Neural cell (in vitro differentiated cells): ENCODE results near the gene CPNE5. TPM values are rescaled to one million over a fixed set of nuclear protein-coding genes. Genes with fewer than 3 reads are reported as not detected.
A peak's percentile ranks its signal among the peaks of the same experiment; 100 is the strongest.

Source experiments
- H2AFZ ChIP-seq: fragments of 200-600, 300-800 bp; sonication (generic), shearing (Covaris generic); 2 replicates; pipeline ENCODE4 v1.6.0; 2014; ENCODE audit warnings: low read depth, mild to moderate bottlenecking, antibody characterized with exemption, low read length, moderate library complexity
- H3F3A ChIP-seq: fragments of 200-600 bp; shearing (Covaris generic); 2 replicates; pipeline ENCODE4 v1.6.1; 2016; ENCODE audit warnings: mild to moderate bottlenecking, moderate library complexity, mixed read lengths, antibody characterized with exemption, low read length; ENCODE audit not compliant: insufficient read depth, poor library complexity, severe bottlenecking
- H3K27ac ChIP-seq: fragments of 200-600, 300-800 bp; sonication (generic), shearing (Covaris generic); 2 replicates; pipeline ENCODE4 v1.5.1; 2014; ENCODE audit warnings: mild to moderate bottlenecking, low read length, moderate library complexity
- H3K27me3 ChIP-seq: fragments of 300-800, 200-600 bp; sonication (generic), shearing (Covaris generic); 2 replicates; pipeline ENCODE4 v1.6.0; 2014; ENCODE audit warnings: mild to moderate bottlenecking, low read depth, low read length, moderate library complexity; ENCODE audit not compliant: insufficient read depth
- H3K36me3 ChIP-seq: fragments of 300-800, 200-600 bp; sonication (generic), shearing (Covaris generic); 2 replicates; pipeline ENCODE4 v1.5.1; 2014; ENCODE audit warnings: mild to moderate bottlenecking, antibody characterized with exemption, low read length, moderate library complexity; ENCODE audit not compliant: insufficient read depth
- H3K4me2 ChIP-seq: fragments of 300-800, 200-600 bp; sonication (generic), shearing (Covaris generic); 2 replicates; pipeline ENCODE4 v1.6.0; 2014; ENCODE audit warnings: mild to moderate bottlenecking, low read length
- H3K4me3 ChIP-seq: fragments of 300-800, 200-600 bp; sonication (generic), shearing (Covaris generic); 2 replicates; pipeline ENCODE4 v1.5.1; 2014; ENCODE audit warnings: mild to moderate bottlenecking, low read length, moderate library complexity
- H3K79me2 ChIP-seq: fragments of 200-600 bp; shearing (Covaris generic); replicated peaks from 2 replicates; pipeline ENCODE4 v1.6.0; 2014; ENCODE audit warnings: mild to moderate bottlenecking, low read length, moderate library complexity; ENCODE audit not compliant: insufficient read depth
- H3K9ac ChIP-seq: fragments of 300-800, 200-600 bp; sonication (generic), shearing (Covaris generic); 2 replicates; pipeline ENCODE4 v1.6.1; 2016; ENCODE audit warnings: mild to moderate bottlenecking, low read length, mixed read lengths
- H3K9me2 ChIP-seq: fragments of 200-600 bp; shearing (Covaris generic); 2 replicates; pipeline ENCODE4 v1.6.1; 2016; ENCODE audit warnings: mild to moderate bottlenecking, low read length, mixed read lengths; ENCODE audit not compliant: insufficient read depth
- H3K9me3 ChIP-seq: fragments of 200-600, 300-800 bp; sonication (generic), shearing (Covaris generic); 2 replicates; pipeline ENCODE4 v1.6.1; 2016; ENCODE audit warnings: mild to moderate bottlenecking, mixed run types, low read length, moderate library complexity, mixed read lengths
- H4K20me1 ChIP-seq: fragments of 200-600 bp; shearing (Covaris generic); 2 replicates; pipeline ENCODE4 v1.6.1; 2016; ENCODE audit warnings: mild to moderate bottlenecking, mixed run types; ENCODE audit not compliant: insufficient read depth
- EP300 ChIP-seq: fragments of 450-650 bp; conservative IDR thresholded peaks from 2 replicates; pipeline ENCODE4 v1.6.1; 2014; ENCODE audit warnings: antibody characterized with exemption, mild to moderate bottlenecking, moderate library complexity; ENCODE audit not compliant: poor library complexity, severe bottlenecking
- EZH2 ChIP-seq: fragments of 200-600, 300-800 bp; shearing (Covaris generic), sonication (generic); IDR thresholded peaks from 2 replicates; pipeline ENCODE4 v1.6.1; 2014; ENCODE audit warnings: antibody characterized with exemption, low read length, borderline replicate concordance, mild to moderate bottlenecking; ENCODE audit not compliant: insufficient read depth, poor library complexity, severe bottlenecking
- MXI1 ChIP-seq: fragments of 450-650 bp; conservative IDR thresholded peaks from 2 replicates; pipeline ENCODE4 v1.6.1; 2014; ENCODE audit warnings: antibody characterized with exemption, mild to moderate bottlenecking; ENCODE audit not compliant: poor library complexity, severe bottlenecking
- POLR2AphosphoS5 ChIP-seq: IDR thresholded peaks from 2 replicates; pipeline ENCODE4 v1.6.1; 2012
- RAD21 ChIP-seq: fragments of 450-650 bp; conservative IDR thresholded peaks from 2 replicates; pipeline ENCODE4 v1.6.1; 2014; ENCODE audit warnings: antibody characterized with exemption, mild to moderate bottlenecking, moderate library complexity
- REST ChIP-seq: IDR thresholded peaks from 2 replicates; pipeline ENCODE4 v1.6.1; 2012; ENCODE audit warnings: borderline replicate concordance
- SMC3 ChIP-seq: fragments of 450-650 bp; conservative IDR thresholded peaks from 2 replicates; pipeline ENCODE4 v1.6.1; 2014; ENCODE audit warnings: antibody characterized with exemption, mild to moderate bottlenecking, moderate library complexity; ENCODE audit not compliant: poor library complexity
- TAF1 ChIP-seq: IDR thresholded peaks from 2 replicates; pipeline ENCODE4 v1.6.1; 2012; ENCODE audit warnings: low read depth
- polyA plus RNA-seq: library from polyadenylated mRNA; depleted of rRNA; stranded (reverse); fragments of >200 nt; gene quantifications from 2 replicates; pipeline ENCODE4 v1.2.3, GENCODE V29; 2014
- TF ChIP-seq, protein P1 (sequence below): fragments of 450-650 bp; IDR thresholded peaks from 2 replicates; pipeline ENCODE4 v1.5.1; 2014; ENCODE audit warnings: antibody characterized with exemption, mild to moderate bottlenecking, moderate library complexity; ENCODE audit not compliant: poor library complexity, severe bottlenecking

Gene CPNE5
- polyA plus RNA-seq, 1 donor from 2014 or later = 8.7 TPM

DNA sequence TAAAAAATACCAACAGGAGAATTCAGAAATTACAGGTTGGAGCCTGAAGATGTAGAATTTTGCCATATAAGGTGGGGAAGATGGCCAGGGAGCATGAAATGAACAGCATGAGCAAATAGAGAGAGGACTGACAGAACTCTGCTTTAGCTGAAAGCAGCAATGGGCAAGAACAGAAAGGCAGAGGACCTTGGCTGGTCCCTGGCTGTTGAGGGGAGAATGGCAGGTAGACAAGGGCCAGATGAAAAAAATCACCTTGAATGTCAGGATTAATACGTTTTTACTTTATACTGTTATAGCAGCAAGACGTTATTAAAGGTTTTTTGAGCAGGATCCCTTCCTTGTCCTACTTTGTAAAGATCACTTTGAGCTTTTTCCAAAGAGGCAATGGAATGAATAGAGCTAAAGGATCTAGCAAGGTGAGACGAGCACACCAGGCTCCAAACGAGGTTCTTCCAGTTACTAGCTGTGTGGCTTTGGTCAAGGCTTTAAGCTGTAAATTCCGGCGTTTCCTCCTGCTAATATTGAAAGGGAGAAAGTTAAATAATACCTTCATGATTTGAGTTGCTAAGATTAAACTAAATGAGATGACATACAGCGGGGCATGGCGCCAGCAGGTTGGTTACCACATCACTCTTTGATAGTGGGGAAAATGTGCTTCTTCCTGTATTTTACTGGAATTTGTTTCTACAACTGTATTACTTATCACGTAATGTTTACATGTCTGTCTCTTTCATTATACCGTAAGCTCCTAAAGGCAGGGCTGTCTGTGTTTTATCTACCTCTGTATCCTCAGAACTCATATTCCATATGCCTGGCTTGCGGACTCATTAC is 34.6 kb upstream of the CPNE5 start:
- Histone ChIP-seq H3K36me3 (no peaks in the 10 kb centered on the region), H4K20me1 (no peaks in the 10 kb centered on the region), H3K9ac (peak overlapping the region; percentile 95), H3K79me2 (peaks cover 27% of the 10 kb centered on the region), H3K27me3 (no peaks in the 10 kb centered on the region), H3K27ac (peak overlapping the region; percentile 96), H3K9me2 (no peaks in the 10 kb centered on the region), H3K4me2 (peak overlapping the region; percentile 96), H3K4me3 (peak overlapping the region; percentile 95), H3K9me3 (no peaks in the 10 kb centered on the region), H3F3A (peaks cover 8% of the 10 kb centered on the region), H2AFZ (peak overlapping the region; percentile 66)
- no peak for TF ChIP-seq POLR2AphosphoS5
- no peak for TF ChIP-seq MXI1
- TF ChIP-seq SMC3 = no peak
- TF ChIP-seq TAF1 = no peak
- TF ChIP-seq, protein P1, sequence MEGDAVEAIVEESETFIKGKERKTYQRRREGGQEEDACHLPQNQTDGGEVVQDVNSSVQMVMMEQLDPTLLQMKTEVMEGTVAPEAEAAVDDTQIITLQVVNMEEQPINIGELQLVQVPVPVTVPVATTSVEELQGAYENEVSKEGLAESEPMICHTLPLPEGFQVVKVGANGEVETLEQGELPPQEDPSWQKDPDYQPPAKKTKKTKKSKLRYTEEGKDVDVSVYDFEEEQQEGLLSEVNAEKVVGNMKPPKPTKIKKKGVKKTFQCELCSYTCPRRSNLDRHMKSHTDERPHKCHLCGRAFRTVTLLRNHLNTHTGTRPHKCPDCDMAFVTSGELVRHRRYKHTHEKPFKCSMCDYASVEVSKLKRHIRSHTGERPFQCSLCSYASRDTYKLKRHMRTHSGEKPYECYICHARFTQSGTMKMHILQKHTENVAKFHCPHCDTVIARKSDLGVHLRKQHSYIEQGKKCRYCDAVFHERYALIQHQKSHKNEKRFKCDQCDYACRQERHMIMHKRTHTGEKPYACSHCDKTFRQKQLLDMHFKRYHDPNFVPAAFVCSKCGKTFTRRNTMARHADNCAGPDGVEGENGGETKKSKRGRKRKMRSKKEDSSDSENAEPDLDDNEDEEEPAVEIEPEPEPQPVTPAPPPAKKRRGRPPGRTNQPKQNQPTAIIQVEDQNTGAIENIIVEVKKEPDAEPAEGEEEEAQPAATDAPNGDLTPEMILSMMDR = peak; percentile 47
- TF ChIP-seq RAD21 = no peak

GRCh38 chr6:36873115-36873514 is 33.9 kb upstream of the CPNE5 start:
- peak overlapping the region; percentile 95 for H3K4me3 ChIP-seq

More at GRCh38 chr6:36873115-36873514, 33.9 kb upstream of the CPNE5 start:
- Histone ChIP-seq H3K27ac (no peak overlapping the region), H2AFZ (no peak overlapping the region), H3K79me2 (peaks cover 31% of the 10 kb centered on the region), H3K4me2 (peak overlapping the region; percentile 96), H3F3A (peaks cover 8% of the 10 kb centered on the region), H4K20me1 (no peaks in the 10 kb centered on the region), H3K27me3 (no peaks in the 10 kb centered on the region), H3K9me3 (no peaks in the 10 kb centered on the region), H3K9me2 (no peaks in the 10 kb centered on the region), H3K9ac (peak overlapping the region; percentile 95), H3K36me3 (no peaks in the 10 kb centered on the region)
- TF ChIP-seq SMC3 (no peak), POLR2AphosphoS5 (no peak), TAF1 (no peak), REST (no peak), EZH2 (no peak), EP300 (no peak), MXI1 (no peak), RAD21 (no peak)
- TF ChIP-seq, protein P1 = no peak
